Measurements from ENCODE around the gene AGBL1.

GRCh38 chr15:86568378-86568777 lies 488.7 kb downstream of the AGBL1 start:
- TF ChIP-seq CTCF (IDR thresholded peaks at IDR 0.05) (no peak), POLR2A (IDR thresholded peaks at IDR 0.05) (no peak), EP300 (IDR thresholded peaks at IDR 0.05) (no peak), POLR2AphosphoS5 (IDR thresholded peaks at IDR 0.05) (no peak)
